ENCODE measurements around the gene INPP5B.
"Not testable (repeated sequence)": the region's sequence is repeated elsewhere in the genome, so short reads cannot be mapped to it uniquely, and the experiment has no call there.

The INPP5B gene

GRCh38 chr1:37914719-37915475 is 32.0 kb downstream of the INPP5B start:
- DNase-seq (ENCODE audit: low read depth), result no peak

DNA sequence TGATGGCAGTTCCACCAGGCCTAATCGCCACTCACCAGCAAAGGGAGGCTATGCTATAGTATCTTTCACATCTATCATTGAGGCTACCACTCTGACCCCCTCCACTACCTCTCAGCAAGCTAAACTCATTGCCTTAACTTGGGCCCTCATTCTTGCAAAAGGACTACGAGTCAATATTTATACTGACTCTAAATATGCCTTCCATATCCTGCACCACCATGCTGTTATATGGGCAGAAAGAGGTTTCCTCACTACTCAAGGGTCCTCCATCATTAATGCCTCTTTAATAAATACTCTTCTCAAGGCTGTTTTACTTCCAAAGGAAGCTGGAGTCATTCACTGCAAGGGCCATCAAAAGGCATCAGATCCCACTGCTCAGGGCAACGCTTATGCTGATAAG is 35.4 kb downstream of the INPP5B start:
- not testable (repeated sequence) for DNase-seq (ENCODE audit: low read depth)

DNA sequence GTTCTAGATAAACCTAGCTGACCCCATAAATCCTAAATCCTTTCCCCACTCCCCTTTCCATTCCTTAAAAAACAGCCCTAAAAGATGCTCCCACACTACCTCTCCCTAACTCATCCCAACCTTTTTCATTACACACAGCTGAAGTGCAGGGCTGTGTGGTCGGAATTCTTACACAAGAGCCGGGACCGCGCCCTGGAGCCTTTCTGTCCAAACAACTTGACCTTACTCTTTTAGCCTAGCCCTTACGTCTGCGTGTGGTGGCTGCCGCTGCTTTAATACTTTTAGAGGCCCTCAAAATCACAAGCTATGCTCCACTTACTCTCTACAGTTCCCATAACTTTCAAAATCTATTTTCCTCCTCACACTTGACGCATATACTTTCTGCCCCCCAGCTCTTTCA is 36.0 kb downstream of the INPP5B start:
- not testable (repeated sequence) for DNase-seq (ENCODE audit: low read depth)

- DNase-seq (ENCODE audit: low read depth), result not testable (repeated sequence)
Measured at GRCh38 chr1:37908531-37908930, 38.3 kb downstream of the INPP5B start.

DNA sequence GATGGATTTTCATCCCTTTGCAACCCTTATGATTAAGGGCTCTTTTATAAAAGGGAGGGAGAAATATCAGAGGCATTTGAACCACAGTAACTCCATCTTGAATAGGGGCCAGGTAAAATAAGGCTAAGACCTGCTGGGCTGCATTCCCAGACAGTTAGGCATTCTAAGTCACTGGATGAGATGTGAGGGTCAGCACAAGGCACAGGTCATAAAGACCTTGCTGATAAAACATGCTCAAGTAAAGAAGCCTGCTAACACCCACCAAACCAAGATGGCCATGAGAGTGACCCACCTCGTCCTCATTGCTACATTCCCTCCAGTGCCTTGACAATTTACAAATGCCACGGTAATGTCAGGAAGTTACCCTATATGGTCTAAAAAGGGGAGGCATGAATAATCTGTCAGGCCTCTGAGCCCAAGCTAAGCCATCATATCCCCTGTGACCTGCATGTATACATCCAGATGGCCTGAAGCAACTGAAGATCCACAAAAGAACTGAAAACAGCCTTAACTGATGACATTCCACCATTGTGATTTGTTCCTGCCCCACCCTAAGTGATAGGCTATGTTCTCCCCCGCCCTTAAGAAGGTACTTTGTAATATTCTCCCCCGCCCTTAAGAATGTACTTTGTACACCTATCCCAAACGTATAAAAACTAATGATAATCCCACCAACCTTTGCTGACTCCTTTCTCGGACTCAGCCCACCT is 39.3 kb downstream of the INPP5B start:
- DNase-seq (ENCODE audit: low read depth), result not testable (repeated sequence)

GRCh38 chr1:37906591-37906990 is 40.3 kb downstream of the INPP5B start:
- DNase-seq (ENCODE audit: low read depth), result not testable (repeated sequence)

- DNase-seq (ENCODE audit: low read depth), result no peak
Measured at GRCh38 chr1:37905727-37906126, 41.1 kb downstream of the INPP5B start.

- not testable (repeated sequence) for DNase-seq (ENCODE audit: low read depth)
Measured at GRCh38 chr1:37903921-37904320, 42.9 kb downstream of the INPP5B start.

DNA sequence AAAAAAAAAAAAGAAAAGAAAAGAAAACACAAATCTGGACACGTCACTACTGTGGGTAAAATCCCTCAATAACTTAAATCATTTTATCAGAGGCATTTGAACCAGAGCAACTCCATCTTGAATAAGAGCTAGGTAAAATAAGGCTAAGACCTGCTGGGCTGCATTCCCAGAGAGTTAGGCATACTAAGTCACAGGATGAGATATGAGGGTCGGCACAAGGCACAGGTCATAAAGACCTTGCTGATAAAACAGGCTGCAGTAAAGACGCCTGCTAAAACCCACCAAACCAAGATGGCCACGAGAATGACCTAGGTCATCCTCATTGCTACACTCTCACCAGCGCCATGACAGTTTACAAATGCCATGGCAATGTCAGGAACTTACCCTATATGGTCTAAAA is 43.9 kb downstream of the INPP5B start:
- no peak for DNase-seq (ENCODE audit: low read depth)

DNA sequence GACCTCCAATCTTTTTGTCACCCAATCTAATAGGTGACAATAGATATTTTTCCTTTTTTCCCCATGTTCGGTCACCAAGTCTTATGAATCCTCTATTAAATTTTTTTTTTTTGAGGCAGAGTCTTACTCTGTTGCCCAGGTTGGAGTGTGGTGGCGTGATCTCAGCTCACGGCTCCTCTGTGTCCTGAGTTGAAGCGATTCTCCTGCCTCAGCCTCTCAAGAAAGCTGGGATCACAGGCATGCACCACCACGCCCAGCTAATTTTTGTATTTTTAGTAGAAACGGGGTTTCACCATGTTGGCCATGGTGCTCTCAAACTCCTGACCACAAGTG is 45.0 kb downstream of the INPP5B start:
- no peak for DNase-seq (ENCODE audit: low read depth)

DNA sequence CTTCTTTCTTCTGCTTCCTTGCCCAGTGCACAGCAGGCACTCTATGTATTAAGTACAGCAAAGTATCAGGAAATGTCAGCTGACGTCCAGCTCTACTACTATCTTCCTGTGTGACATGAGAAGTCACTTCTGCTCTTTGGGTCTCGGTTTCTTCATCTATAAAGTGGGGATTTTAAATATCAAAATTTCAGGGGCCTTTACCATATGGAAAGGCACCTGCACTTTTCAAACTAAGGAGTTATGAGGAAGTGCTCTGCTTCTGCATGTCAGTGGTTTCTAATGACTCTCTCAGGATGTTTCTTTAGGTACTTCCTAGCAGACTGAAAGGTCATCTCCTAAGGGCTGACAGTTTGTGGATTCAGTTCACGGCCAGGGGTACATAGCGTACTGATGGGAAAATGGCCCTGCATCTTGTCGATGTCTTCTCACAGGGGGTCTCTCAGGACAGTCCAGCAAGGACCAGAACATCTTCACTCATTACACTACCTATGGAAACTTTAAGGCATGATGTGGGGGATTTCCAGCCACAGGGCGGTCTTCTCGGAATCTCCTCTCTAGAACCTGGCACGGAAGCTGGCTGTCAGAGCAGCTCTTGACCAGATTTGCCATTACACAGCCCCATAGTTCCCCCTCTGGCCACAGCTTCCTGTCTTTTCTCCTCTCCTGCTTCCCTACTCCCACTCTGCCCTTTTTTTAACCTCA is 45.5 kb downstream of the INPP5B start:
- DNase-seq (ENCODE audit: low read depth), result no peak

- not testable (repeated sequence) for DNase-seq (ENCODE audit: low read depth)
Measured at GRCh38 chr1:37897563-37897962, 49.3 kb downstream of the INPP5B start.

DNA sequence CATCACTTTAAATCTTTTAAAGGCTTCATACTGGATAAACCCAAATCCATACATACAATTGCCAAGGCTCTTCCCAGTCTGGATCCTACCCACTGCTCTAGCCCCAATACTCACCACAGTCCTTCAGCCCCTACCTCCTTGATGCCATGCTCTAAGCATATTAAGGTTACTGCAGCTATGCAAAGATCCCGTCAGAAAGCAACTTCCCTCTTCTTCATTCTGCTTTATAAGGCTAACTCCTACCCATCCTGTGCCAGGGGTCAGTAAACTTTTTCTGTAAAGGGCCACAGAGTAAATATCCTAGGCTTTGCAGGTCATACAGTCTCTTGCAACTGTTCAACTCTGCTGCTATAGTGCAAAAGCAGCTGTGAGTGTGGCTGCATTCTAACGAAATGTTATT is 53.2 kb downstream of the INPP5B start:
- DNase-seq (ENCODE audit: low read depth), result no peak

GRCh38 chr1:37892151-37893047 is 54.5 kb downstream of the INPP5B start:
- DNase-seq (ENCODE audit: low read depth), result no peak

- DNase-seq (ENCODE audit: low read depth), result no peak
Measured at GRCh38 chr1:37890378-37891014, 56.4 kb downstream of the INPP5B start.

DNA sequence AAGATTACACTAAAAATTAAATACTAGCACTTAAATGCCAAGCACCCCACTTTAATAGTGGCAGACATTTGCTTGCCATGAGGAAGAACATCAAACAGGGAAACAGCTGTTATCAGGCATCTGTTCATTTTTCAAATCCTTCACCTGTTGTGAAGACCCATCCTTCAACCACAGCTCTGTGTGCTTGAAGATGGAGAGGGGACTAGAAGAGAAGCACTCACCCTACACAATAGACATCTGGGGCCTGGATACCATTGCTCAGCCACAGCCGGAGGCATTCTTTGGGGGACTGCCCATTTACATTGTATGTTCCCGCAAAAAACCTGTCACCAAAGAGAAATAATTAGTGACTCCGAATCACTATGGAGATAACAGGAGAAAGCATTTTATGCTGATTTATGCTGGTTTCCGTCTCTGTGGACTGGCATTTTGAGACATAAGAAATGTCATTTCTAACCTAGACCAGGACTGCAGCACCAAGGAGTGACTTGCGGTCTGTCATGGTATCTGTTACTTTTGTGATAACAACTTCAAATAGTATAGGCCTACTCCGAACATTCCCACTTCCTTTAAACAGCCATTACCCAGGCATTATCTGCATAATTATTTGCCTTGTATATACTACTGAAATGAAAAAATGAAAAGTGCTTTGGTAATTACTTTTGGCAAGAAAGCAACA is 58.7 kb downstream of the INPP5B start:
- DNase-seq (ENCODE audit: low read depth), result no peak

DNA sequence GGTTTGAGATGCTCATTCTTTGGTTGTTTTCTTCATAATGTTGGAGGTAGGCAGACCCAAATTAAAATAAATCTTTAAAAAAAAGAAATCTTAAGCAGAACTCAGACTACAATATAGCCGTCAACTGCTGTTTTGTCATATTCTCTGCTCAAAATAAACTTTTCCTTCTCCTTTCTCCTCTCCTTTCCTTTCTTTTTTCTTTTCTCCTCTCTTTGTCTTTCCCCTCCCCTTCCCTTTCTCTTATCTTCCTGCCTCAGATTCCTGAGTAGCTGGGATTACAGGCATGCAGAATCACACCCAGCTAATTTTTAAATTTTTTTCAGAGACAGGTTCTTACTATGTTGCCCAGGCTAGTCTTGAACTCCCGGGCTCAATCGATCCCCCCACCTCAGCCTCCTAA is 62.7 kb downstream of the INPP5B start:
- DNase-seq (ENCODE audit: low read depth), result no peak

GRCh38 chr1:37883671-37884070 is 63.2 kb downstream of the INPP5B start:
- DNase-seq (ENCODE audit: low read depth), result no peak

- no peak for DNase-seq (ENCODE audit: low read depth)
Measured at GRCh38 chr1:37879865-37880264, 67.0 kb downstream of the INPP5B start.

DNA sequence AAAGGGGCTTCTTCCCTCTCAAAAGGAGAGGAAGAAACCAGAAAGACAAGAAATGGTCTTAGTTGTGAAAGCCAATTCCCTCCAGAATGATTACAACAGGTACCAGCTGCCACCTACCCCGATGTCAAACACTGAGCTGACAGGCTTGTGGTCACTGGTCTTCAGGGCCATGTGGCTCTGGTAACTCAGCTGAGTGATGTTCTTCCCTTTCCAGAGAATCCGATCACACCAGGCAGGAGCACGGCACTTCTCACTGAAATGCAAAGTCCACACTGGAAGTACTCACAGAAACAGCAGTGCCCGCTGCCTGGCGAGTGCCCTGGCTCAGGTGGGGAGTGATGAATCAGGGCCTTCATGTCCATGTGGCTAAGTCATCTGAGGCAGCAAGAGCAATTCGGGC is 68.8 kb downstream of the INPP5B start:
- DNase-seq (ENCODE audit: low read depth), result no peak

GRCh38 chr1:37875833-37876232 is 71.0 kb downstream of the INPP5B start:
- DNase-seq (ENCODE audit: low read depth), result no peak
